ENCODE measurements around the gene MFAP5. TPM values are rescaled to one million over a fixed set of nuclear protein-coding genes. Genes with fewer than 3 reads are reported as not detected.

The MFAP5 gene
- total RNA-seq, 1 donor from 2014 or later: 2.8 TPM

DNA sequence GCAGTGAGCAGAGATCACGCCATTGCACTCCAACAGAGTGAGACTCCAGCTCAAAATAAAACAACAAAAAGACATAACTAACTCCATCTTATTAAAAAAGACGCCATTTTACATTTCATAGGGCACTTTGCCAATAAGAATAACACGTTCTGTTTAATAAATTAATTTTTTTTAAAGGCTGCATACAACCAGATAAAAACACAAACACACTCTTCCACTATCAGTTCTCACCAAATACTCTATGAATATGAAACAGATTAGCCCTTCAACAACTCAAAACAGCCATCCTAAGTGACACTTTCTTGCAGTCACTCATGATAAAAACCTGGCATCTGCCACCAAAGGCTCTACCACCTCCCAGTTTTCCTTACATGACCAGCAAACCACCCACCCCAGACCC lies 66.1 kb downstream of the MFAP5 start:
- Histone ChIP-seq H3K4me1 (no peaks in the 10 kb centered on the region), H3K9me3 (no peaks in the 10 kb centered on the region), H3K36me3 (no peaks in the 10 kb centered on the region), H3K27ac (no peak overlapping the region), H3K27me3 (no peaks in the 10 kb centered on the region), H3K4me3 (no peak overlapping the region)
- intact Hi-C loops (cut with DNase I): no loop called here
- no peak for ATAC-seq
- DNase-seq: no peak
- TF ChIP-seq, protein P1, sequence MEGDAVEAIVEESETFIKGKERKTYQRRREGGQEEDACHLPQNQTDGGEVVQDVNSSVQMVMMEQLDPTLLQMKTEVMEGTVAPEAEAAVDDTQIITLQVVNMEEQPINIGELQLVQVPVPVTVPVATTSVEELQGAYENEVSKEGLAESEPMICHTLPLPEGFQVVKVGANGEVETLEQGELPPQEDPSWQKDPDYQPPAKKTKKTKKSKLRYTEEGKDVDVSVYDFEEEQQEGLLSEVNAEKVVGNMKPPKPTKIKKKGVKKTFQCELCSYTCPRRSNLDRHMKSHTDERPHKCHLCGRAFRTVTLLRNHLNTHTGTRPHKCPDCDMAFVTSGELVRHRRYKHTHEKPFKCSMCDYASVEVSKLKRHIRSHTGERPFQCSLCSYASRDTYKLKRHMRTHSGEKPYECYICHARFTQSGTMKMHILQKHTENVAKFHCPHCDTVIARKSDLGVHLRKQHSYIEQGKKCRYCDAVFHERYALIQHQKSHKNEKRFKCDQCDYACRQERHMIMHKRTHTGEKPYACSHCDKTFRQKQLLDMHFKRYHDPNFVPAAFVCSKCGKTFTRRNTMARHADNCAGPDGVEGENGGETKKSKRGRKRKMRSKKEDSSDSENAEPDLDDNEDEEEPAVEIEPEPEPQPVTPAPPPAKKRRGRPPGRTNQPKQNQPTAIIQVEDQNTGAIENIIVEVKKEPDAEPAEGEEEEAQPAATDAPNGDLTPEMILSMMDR (IDR thresholded peaks at IDR 0.05): no peak

Other genes with a start within 250 kb of the MFAP5 start
- 2.0 TPM for gene CLEC6A, start 206.9 kb downstream of the MFAP5 start, total RNA-seq
- gene CLEC4D, start 149.3 kb downstream of the MFAP5 start, total RNA-seq: 1.1 TPM
- gene CLEC4E, start 121.9 kb downstream of the MFAP5 start, total RNA-seq: 16.8 TPM
- 0.75 TPM for gene AICDA, start 50.0 kb downstream of the MFAP5 start, total RNA-seq
- 32.0 TPM for gene RIMKLB, start 35.2 kb upstream of the MFAP5 start, total RNA-seq
- not detected for gene A2ML1, start 159.8 kb upstream of the MFAP5 start, total RNA-seq

Data from upper lobe of right lung (tissue), 1 donor.